ENCODE results near the gene PLCL1. TPM values are rescaled to one million over a fixed set of nuclear protein-coding genes. Genes with fewer than 3 reads are reported as not detected.

The PLCL1 gene
- total RNA-seq, 1 donor from 2014 or later, result 1.2 TPM

DNA sequence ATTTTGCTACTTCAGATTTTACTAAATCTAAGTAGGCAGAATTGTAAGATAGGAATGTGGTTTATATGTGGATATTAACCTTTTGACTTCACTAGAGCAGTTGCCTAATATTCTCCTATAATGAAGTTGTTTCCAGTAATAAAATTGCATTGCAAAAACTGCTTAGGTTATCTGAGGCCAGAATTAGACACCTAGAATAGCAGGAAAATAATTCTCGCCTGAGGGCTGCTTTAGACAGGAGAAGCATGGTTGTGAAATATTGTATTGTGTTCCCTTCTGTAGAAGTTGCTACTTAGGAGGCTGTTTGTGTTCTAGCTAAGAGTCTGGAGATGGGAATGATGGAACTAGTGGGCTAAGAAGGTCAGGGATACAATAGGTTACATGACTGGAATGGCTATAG, 146.3 kb downstream of the PLCL1 start:
- Mint-ChIP-seq H3K9me3 (ENCODE audit: unreplicated experiment) (no peaks in the 10 kb centered on the region), H3K4me3 (ENCODE audit: unreplicated experiment) (no peak overlapping the region), H3K4me1 (ENCODE audit: unreplicated experiment) (no peaks in the 10 kb centered on the region), H3K27ac (ENCODE audit: unreplicated experiment) (no peak overlapping the region), H3K27me3 (ENCODE audit: unreplicated experiment) (peaks cover 15% of the 10 kb centered on the region), H3K36me3 (ENCODE audit: unreplicated experiment) (no peaks in the 10 kb centered on the region)
- no peak for DNase-seq (ENCODE audit: extremely low spot score, unreplicated experiment)
- no peak for TF ChIP-seq CTCF (IDR thresholded peaks at IDR 0.05)

DNA sequence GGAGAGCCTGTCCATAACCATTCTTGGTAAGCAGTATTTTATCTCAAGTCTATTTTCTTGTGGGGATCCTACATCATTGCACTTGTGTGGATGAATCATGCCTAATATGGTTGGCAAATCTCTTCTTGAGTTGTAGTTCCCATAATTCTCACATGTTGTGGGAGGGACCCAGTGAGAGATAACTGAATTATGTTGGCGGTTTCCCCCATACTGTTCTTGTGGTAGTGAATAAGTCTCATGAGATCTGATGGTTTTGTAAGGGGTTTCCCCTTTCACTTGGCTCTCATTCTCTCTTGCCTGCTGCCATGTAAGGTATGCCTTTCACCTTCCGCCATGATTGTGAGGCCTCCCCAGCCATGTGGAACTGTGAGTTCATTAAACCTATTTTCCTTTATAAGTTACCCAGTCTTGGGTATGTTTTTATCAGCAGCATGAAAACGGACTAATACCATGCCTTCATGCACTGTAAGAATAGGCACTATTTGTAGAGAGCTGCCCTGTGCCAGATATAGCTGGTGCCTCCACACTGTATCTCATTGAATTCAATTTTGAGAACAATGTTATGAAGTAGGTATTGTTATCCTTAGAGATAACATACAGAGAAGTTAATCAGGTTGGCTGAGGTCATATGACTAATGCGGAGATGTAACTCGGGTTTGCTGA, 148.3 kb downstream of the PLCL1 start:
- H3K36me3 Mint-ChIP-seq (ENCODE audit: unreplicated experiment), result no peaks in the 10 kb centered on the region
- H3K4me1 Mint-ChIP-seq (ENCODE audit: unreplicated experiment), result no peaks in the 10 kb centered on the region
- no peak overlapping the region for H3K27ac Mint-ChIP-seq (ENCODE audit: unreplicated experiment)
- H3K4me3 Mint-ChIP-seq (ENCODE audit: unreplicated experiment), result no peak overlapping the region
- TF ChIP-seq CTCF (IDR thresholded peaks at IDR 0.05), result no peak
- peaks cover 4% of the 10 kb centered on the region for H3K9me3 Mint-ChIP-seq (ENCODE audit: unreplicated experiment)
- DNase-seq (ENCODE audit: extremely low spot score, unreplicated experiment), result no peak
- peaks cover 17% of the 10 kb centered on the region for H3K27me3 Mint-ChIP-seq (ENCODE audit: unreplicated experiment)

DNA sequence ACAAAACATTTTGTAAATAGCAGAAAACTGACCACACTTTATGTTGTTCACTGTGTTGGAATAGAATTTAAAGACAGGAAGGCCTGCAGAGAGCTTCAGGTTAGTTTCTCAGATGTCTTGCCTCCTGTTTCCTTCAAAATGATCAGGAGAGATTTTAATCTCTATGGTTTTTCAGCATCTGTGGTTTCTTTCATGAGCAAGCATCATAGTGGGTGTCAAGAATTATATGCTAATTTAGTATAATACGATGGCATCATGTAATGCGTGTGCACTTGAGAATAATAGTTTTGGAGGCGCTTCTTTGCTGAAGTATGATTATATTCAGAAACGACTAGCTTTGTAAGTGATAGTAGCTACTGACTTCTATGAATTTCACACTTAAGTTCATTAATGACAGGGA, 149.9 kb downstream of the PLCL1 start:
- no peak for TF ChIP-seq CTCF (IDR thresholded peaks at IDR 0.05)
- Mint-ChIP-seq H3K27ac (ENCODE audit: unreplicated experiment) (no peak overlapping the region), H3K4me1 (ENCODE audit: unreplicated experiment) (no peaks in the 10 kb centered on the region), H3K9me3 (ENCODE audit: unreplicated experiment) (peaks cover 4% of the 10 kb centered on the region), H3K36me3 (ENCODE audit: unreplicated experiment) (no peaks in the 10 kb centered on the region), H3K4me3 (ENCODE audit: unreplicated experiment) (no peak overlapping the region), H3K27me3 (ENCODE audit: unreplicated experiment) (peaks cover 9% of the 10 kb centered on the region)
- DNase-seq (ENCODE audit: extremely low spot score, unreplicated experiment), result no peak

DNA sequence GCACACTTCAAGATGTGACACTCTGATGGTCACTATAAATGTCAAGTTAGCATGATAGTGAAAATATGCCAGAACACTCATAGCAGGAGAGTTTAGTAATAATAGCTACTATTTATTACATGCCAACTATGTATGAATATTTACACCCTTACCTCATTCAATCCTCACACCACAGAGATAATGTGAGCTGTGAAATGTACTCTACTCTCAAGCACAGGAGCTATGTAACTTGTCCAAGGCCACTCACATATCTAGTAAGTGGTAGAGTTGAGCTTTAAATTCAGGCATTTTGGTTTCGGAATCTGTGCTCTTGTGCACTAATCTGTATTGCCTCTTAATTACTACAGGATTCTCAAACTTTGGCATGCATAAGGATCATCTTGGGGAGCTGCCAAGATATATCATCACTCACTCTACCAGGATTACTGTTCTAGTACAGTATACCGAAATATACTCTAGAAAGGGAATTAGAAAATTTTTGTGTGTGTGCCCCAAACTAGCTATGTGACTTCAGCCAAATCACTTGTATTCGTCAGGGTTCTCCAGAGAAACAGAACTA, 154.3 kb downstream of the PLCL1 start:
- Mint-ChIP-seq H3K4me1 (ENCODE audit: unreplicated experiment) (no peaks in the 10 kb centered on the region), H3K36me3 (ENCODE audit: unreplicated experiment) (no peaks in the 10 kb centered on the region)

More for the DNA sequence above, 154.3 kb downstream of the PLCL1 start:
- Mint-ChIP-seq H3K27ac (ENCODE audit: unreplicated experiment) (no peak overlapping the region), H3K4me3 (ENCODE audit: unreplicated experiment) (no peak overlapping the region), H3K27me3 (ENCODE audit: unreplicated experiment) (peaks cover 11% of the 10 kb centered on the region), H3K9me3 (ENCODE audit: unreplicated experiment) (peaks cover 4% of the 10 kb centered on the region)
- no peak for DNase-seq (ENCODE audit: extremely low spot score, unreplicated experiment)
- no peak for TF ChIP-seq CTCF (IDR thresholded peaks at IDR 0.05)
